Smooth muscle cell (in vitro differentiated cells): ENCODE results near the gene CXCL8. TPM values are rescaled to one million over a fixed set of nuclear protein-coding genes. Genes with fewer than 3 reads are reported as not detected.

ENCODE experiments used
- DNase-seq: peaks from one replicate; lab custom pipeline; 2025; ENCODE audit not compliant: unreplicated experiment; lab: John Stamatoyannopoulos, UW
- H2AFZ ChIP-seq: fragments of 200-600 bp; sonication (generic); 2 replicates; pipeline ENCODE4 v1.6.0; 2016; ENCODE audit warnings: antibody characterized with exemption, low read depth, mild to moderate bottlenecking
- H3F3A ChIP-seq: fragments of 200-600 bp; sonication (generic); 2 replicates; pipeline ENCODE4 v1.6.0; 2017; ENCODE audit warnings: antibody characterized with exemption, low read depth
- H3K27ac ChIP-seq: fragments of 200-600 bp; sonication (generic); 2 replicates; pipeline ENCODE4 v1.5.1; 2016; ENCODE audit warnings: low read depth, mild to moderate bottlenecking
- H3K27me3 ChIP-seq: fragments of 200-600 bp; sonication (generic); 2 replicates; pipeline ENCODE4 v1.6.1; 2016; ENCODE audit warnings: low read depth, mild to moderate bottlenecking
- H3K36me3 ChIP-seq: fragments of 200-600 bp; sonication (generic); 2 replicates; pipeline ENCODE4 v1.5.1; 2016; ENCODE audit warnings: low read depth
- H3K4me1 ChIP-seq: fragments of 200-600 bp; sonication (generic); 2 replicates; pipeline ENCODE4 v1.5.1; 2016; ENCODE audit warnings: low read depth
- H3K4me2 ChIP-seq: fragments of 200-600 bp; sonication (generic); 2 replicates; pipeline ENCODE4 v1.6.0; 2016; ENCODE audit warnings: mild to moderate bottlenecking
- H3K4me3 ChIP-seq: fragments of 200-600 bp; sonication (generic); 2 replicates; pipeline ENCODE4 v1.5.1; 2016; ENCODE audit warnings: mild to moderate bottlenecking
- H3K79me2 ChIP-seq: fragments of 200-600 bp; sonication (generic); 2 replicates; pipeline ENCODE4 v1.6.0; 2016; ENCODE audit warnings: low read depth, mild to moderate bottlenecking
- H3K9ac ChIP-seq: fragments of 200-600 bp; sonication (generic); 2 replicates; pipeline ENCODE4 v1.6.0; 2016; ENCODE audit warnings: low read depth
- H3K9me3 ChIP-seq: fragments of 200-600 bp; sonication (generic); replicated peaks from 2 replicates; pipeline ENCODE4 v1.5.1; 2016; ENCODE audit warnings: low read depth
- H4K20me1 ChIP-seq: fragments of 200-600 bp; sonication (generic); 2 replicates; pipeline ENCODE4 v1.6.0; 2016; ENCODE audit warnings: low read depth
- WGBS: methylation state at CpG from one replicate; pipeline ENCODE4 v1.1.7; 2016; ENCODE audit warnings: low lambda C conversion rate; 5-methylcytosine and 5-hydroxymethylcytosine counted together
- polyA plus RNA-seq: library from polyadenylated mRNA; unstranded; fragments of >200 nt; fragmentation: Nextera tagmentation; extraction: Ambion mirVana; gene quantifications from 2 replicates; pipeline ENCODE4 v1.2.1, GENCODE V29; 2016
- total RNA-seq: library from RNA; depleted of rRNA; stranded (reverse); fragments of >200 nt; gene quantifications from 2 replicates; pipeline ENCODE4 v1.2.3, GENCODE V29; 2014
- TF ChIP-seq, protein P1 (sequence below): fragments of 200-600 bp; sonication (generic); IDR thresholded peaks from 2 replicates; pipeline ENCODE4 v1.5.1; 2017; ENCODE audit warnings: borderline replicate concordance, mild to moderate bottlenecking, antibody characterized with exemption; ENCODE audit not compliant: insufficient read depth, poor library complexity, severe bottlenecking

Gene CXCL8
- total and polyA plus RNA-seq, 2 experiments from 2014 or later, result 8.7 to 37.9 TPM

- H3K9me3 ChIP-seq, result no peaks in the 10 kb centered on the region
- no peaks in the 10 kb centered on the region for H3K36me3 ChIP-seq
- H2AFZ ChIP-seq, result peak overlapping the region; percentile 5
- H3K9ac ChIP-seq, result no peak overlapping the region
- no peak overlapping the region for H3K4me3 ChIP-seq
- no peaks in the 10 kb centered on the region for H3F3A ChIP-seq
- TF ChIP-seq, protein P1, sequence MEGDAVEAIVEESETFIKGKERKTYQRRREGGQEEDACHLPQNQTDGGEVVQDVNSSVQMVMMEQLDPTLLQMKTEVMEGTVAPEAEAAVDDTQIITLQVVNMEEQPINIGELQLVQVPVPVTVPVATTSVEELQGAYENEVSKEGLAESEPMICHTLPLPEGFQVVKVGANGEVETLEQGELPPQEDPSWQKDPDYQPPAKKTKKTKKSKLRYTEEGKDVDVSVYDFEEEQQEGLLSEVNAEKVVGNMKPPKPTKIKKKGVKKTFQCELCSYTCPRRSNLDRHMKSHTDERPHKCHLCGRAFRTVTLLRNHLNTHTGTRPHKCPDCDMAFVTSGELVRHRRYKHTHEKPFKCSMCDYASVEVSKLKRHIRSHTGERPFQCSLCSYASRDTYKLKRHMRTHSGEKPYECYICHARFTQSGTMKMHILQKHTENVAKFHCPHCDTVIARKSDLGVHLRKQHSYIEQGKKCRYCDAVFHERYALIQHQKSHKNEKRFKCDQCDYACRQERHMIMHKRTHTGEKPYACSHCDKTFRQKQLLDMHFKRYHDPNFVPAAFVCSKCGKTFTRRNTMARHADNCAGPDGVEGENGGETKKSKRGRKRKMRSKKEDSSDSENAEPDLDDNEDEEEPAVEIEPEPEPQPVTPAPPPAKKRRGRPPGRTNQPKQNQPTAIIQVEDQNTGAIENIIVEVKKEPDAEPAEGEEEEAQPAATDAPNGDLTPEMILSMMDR, result no peak
- no peak overlapping the region for H3K4me2 ChIP-seq
- DNase-seq, result no peak
- H3K27ac ChIP-seq, result no peak overlapping the region
- no peaks in the 10 kb centered on the region for H3K27me3 ChIP-seq
- no peaks in the 10 kb centered on the region for H4K20me1 ChIP-seq
- 67% methylated on average over 2 of the region's 2 CpGs for WGBS
- H3K4me1 ChIP-seq, result no peaks in the 10 kb centered on the region
- no peaks in the 10 kb centered on the region for H3K79me2 ChIP-seq
Measured at GRCh38 chr4:73734530-73735001, 5.8 kb upstream of the CXCL8 start.

DNA sequence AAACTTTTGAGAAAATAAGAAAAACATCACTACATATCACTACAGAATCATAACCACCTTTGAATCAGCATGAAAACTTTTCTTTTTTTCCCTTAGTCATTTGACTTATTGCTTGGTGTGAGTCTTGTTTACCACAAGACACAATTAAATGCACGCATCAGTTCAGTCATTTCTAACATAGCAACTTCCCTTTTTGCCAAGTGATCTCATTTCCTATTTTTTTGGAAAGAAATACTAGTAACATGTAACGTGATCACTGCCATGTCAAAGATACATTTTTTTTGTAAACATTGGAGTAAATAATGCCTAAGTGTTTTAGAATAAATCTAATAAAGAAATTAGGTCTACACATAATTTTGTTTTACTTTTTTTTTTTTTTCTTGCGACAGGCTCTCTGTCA, 5.1 kb upstream of the CXCL8 start:
- no peaks in the 10 kb centered on the region for H3K79me2 ChIP-seq
- no peaks in the 10 kb centered on the region for H4K20me1 ChIP-seq
- no peak overlapping the region for H2AFZ ChIP-seq
- H3K9me3 ChIP-seq, result no peaks in the 10 kb centered on the region
- no peak overlapping the region for H3K4me3 ChIP-seq
- no peak for DNase-seq
- H3K4me1 ChIP-seq, result no peaks in the 10 kb centered on the region
- H3F3A ChIP-seq, result no peaks in the 10 kb centered on the region
- 88% methylated on average over 3 of the region's 3 CpGs for WGBS
- H3K27ac ChIP-seq, result no peak overlapping the region
- TF ChIP-seq, protein P1, result no peak
- no peaks in the 10 kb centered on the region for H3K36me3 ChIP-seq
- no peak overlapping the region for H3K4me2 ChIP-seq
- H3K9ac ChIP-seq, result no peak overlapping the region
- no peaks in the 10 kb centered on the region for H3K27me3 ChIP-seq

GRCh38 chr4:73741031-73741749, 821 bp downstream of the CXCL8 start:
- Histone ChIP-seq H3K9ac (no peak overlapping the region), H3K4me2 (no peak overlapping the region), H3K27ac (no peak overlapping the region), H3K4me1 (no peaks in the 10 kb centered on the region), H3K9me3 (no peaks in the 10 kb centered on the region), H3K36me3 (no peaks in the 10 kb centered on the region), H3K27me3 (no peaks in the 10 kb centered on the region), H3K4me3 (no peak overlapping the region), H3K79me2 (no peaks in the 10 kb centered on the region), H3F3A (no peaks in the 10 kb centered on the region), H4K20me1 (no peaks in the 10 kb centered on the region), H2AFZ (no peak overlapping the region)
- WGBS, result 91% methylated on average over 2 of the region's 2 CpGs
- TF ChIP-seq, protein P1, result no peak
- no peak for DNase-seq
